ENCODE data around the gene WRAP53. TPM values are rescaled to one million over a fixed set of nuclear protein-coding genes. Genes with fewer than 3 reads are reported as not detected.

Gene WRAP53
- total and polyA plus RNA-seq, 2 of the 13 experiments (the other 11 are each of a cell fraction or from before 2014, with no cell fraction given): 7.0 to 19.5 TPM

DNA sequence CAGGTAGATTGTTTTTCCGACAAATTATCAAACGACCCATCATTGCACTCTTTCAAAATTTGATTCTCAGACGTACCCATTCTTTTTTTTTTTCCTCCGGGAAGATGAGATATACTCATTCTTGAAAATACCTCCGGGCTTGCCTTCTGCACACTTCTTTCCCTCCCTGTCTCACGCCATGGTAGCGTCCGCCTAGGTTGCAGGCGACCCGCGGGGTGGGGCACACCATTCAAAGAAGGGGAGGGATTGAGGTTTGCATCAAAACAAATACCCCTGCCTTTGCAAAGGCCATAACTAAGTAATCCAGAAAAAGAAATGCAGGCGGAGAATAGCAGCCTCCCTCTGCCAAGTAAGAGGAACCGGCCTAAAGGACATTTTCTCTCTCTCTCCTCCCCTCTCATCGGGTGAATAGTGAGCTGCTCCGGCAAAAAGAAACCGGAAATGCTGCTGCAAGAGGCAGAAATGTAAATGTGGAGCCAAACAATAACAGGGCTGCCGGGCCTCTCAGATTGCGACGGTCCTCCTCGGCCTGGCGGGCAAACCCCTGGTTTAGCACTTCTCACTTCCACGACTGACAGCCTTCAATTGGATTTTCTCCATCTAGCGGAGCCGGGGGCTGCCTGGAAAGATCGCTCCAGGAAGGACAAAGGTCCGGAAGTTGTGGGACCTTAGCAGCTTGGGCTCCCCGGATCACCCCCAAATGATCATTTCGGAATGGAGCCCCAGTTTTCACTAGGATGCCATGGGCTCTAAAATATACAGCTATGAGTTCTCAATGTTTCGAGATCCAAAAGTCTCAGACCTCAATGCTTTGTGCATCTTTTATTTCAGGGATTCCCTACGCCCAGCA is 1.8 kb upstream of the WRAP53 start (continued):
- TF ChIP-seq ZNF687 (CRISPR knock-in tag; IDR thresholded peaks at IDR 0.05) (no peak; the same call in 1 of the 2 replicates), ZNF703 (CRISPR knock-in tag; IDR thresholded peaks at IDR 0.05; ENCODE audit: borderline replicate concordance) (no peak), ZNF251 (CRISPR knock-in tag; IDR thresholded peaks at IDR 0.05) (no peak), ZNF451 (CRISPR knock-in tag; IDR thresholded peaks at IDR 0.05) (no peak), HMGA1 (CRISPR knock-in tag; conservative IDR thresholded peaks at IDR 0.05) (no peak), ZNF660 (CRISPR knock-in tag; IDR thresholded peaks at IDR 0.05; ENCODE audit: borderline replicate concordance, low read depth) (no peak), ZFP91 (CRISPR knock-in tag; IDR thresholded peaks at IDR 0.05; ENCODE audit: borderline replicate concordance) (no peak; the same call in 1 of the 2 replicates), TERF1 (CRISPR knock-in tag; IDR thresholded peaks at IDR 0.05) (no peak), HNF4G (IDR thresholded peaks at IDR 0.05; ENCODE audit: borderline replicate concordance, low read depth, low read length) (no peak), HNF4G (CRISPR knock-in tag; IDR thresholded peaks at IDR 0.05; ENCODE audit: borderline replicate concordance, low read depth) (no peak), KLF9 (CRISPR knock-in tag; IDR thresholded peaks at IDR 0.05; ENCODE audit: low read depth) (no peak), ZFP36L1 (CRISPR knock-in tag; IDR thresholded peaks at IDR 0.05) (no peak), ZNF512 (CRISPR knock-in tag; IDR thresholded peaks at IDR 0.05) (no peak)
- TF ChIP-seq, protein P1, sequence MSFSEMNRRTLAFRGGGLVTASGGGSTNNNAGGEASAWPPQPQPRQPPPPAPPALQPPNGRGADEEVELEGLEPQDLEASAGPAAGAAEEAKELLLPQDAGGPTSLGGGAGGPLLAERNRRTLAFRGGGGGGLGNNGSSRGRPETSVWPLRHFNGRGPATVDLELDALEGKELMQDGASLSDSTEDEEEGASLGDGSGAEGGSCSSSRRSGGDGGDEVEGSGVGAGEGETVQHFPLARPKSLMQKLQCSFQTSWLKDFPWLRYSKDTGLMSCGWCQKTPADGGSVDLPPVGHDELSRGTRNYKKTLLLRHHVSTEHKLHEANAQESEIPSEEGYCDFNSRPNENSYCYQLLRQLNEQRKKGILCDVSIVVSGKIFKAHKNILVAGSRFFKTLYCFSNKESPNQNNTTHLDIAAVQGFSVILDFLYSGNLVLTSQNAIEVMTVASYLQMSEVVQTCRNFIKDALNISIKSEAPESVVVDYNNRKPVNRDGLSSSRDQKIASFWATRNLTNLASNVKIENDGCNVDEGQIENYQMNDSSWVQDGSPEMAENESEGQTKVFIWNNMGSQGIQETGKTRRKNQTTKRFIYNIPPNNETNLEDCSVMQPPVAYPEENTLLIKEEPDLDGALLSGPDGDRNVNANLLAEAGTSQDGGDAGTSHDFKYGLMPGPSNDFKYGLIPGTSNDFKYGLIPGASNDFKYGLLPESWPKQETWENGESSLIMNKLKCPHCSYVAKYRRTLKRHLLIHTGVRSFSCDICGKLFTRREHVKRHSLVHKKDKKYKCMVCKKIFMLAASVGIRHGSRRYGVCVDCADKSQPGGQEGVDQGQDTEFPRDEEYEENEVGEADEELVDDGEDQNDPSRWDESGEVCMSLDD (CRISPR knock-in tag; IDR thresholded peaks at IDR 0.05; ENCODE audit: borderline replicate concordance): no peak
- TF ChIP-seq, protein P2, sequence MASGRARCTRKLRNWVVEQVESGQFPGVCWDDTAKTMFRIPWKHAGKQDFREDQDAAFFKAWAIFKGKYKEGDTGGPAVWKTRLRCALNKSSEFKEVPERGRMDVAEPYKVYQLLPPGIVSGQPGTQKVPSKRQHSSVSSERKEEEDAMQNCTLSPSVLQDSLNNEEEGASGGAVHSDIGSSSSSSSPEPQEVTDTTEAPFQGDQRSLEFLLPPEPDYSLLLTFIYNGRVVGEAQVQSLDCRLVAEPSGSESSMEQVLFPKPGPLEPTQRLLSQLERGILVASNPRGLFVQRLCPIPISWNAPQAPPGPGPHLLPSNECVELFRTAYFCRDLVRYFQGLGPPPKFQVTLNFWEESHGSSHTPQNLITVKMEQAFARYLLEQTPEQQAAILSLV (CRISPR knock-in tag; IDR thresholded peaks at IDR 0.05; ENCODE audit: borderline replicate concordance): no peak
